DOHH2 (cell line): ENCODE results near the gene U2AF2.

Source experiments
- H3F3A ChIP-seq: fragments of 200-600 bp; sonication (generic), shearing (Covaris generic); 2 replicates; pipeline ENCODE4 v1.6.0; 2016; ENCODE audit warnings: antibody characterized with exemption, mild to moderate bottlenecking; ENCODE audit not compliant: control insufficient read depth, insufficient read depth
- H3K27ac ChIP-seq: fragments of 200-600 bp; sonication (generic); 2 replicates; pipeline ENCODE4 v1.5.1; 2014; ENCODE audit warnings: low read depth, mild to moderate bottlenecking, low read length, moderate library complexity
- H3K27me3 ChIP-seq: fragments of 200-600 bp; sonication (generic); 2 replicates; pipeline ENCODE4 v1.6.1; 2014; ENCODE audit warnings: mild to moderate bottlenecking, low read length, mixed read lengths; ENCODE audit not compliant: control insufficient read depth
- H3K36me3 ChIP-seq: fragments of 200-600 bp; sonication (generic); 2 replicates; pipeline ENCODE4 v1.6.1; 2014; ENCODE audit warnings: mild to moderate bottlenecking, low read length, moderate library complexity, mixed read lengths; ENCODE audit not compliant: control insufficient read depth
- H3K4me1 ChIP-seq: fragments of 200-600 bp; sonication (generic); 2 replicates; pipeline ENCODE4 v1.6.1; 2014; ENCODE audit warnings: mild to moderate bottlenecking, low read length, mixed read lengths; ENCODE audit not compliant: control insufficient read depth
- H3K4me2 ChIP-seq: fragments of 200-600 bp; sonication (generic); 2 replicates; pipeline ENCODE4 v1.6.0; 2014; ENCODE audit warnings: mild to moderate bottlenecking, low read length, moderate library complexity
- H3K4me3 ChIP-seq: fragments of 200-600 bp; sonication (generic); 2 replicates; pipeline ENCODE4 v1.5.1; 2014; ENCODE audit warnings: mild to moderate bottlenecking, low read length, mixed read lengths
- H3K79me2 ChIP-seq: fragments of 200-600 bp; sonication (generic); 2 replicates; pipeline ENCODE4 v1.6.1; 2014; ENCODE audit warnings: mild to moderate bottlenecking, low read length, mixed read lengths; ENCODE audit not compliant: control insufficient read depth
- H3K9me2 ChIP-seq: fragments of 200-600 bp; sonication (generic); replicated peaks from 2 replicates; pipeline ENCODE4 v1.6.1; 2014; ENCODE audit warnings: mild to moderate bottlenecking, low read length, mixed read lengths; ENCODE audit not compliant: control insufficient read depth
- H3K9me3 ChIP-seq: fragments of 200-600 bp; sonication (generic); 2 replicates; pipeline ENCODE4 v1.6.1; 2014; ENCODE audit warnings: antibody characterized with exemption, low read length, mixed read lengths; ENCODE audit not compliant: control insufficient read depth, insufficient read depth
- H4K20me1 ChIP-seq: fragments of 200-600 bp; sonication (generic); 2 replicates; pipeline ENCODE4 v1.6.0; 2014; ENCODE audit warnings: low read depth, mild to moderate bottlenecking, antibody characterized with exemption, low read length, moderate library complexity; ENCODE audit not compliant: control insufficient read depth, insufficient read depth
- EZH2phosphoT487 ChIP-seq: fragments of 200-600 bp; sonication (generic); IDR thresholded peaks from 2 replicates; pipeline ENCODE4 v1.6.1; 2017; ENCODE audit warnings: borderline replicate concordance, mild to moderate bottlenecking, antibody characterized with exemption, low read length, moderate library complexity, mixed read lengths
- TF ChIP-seq, protein P1 (sequence below): fragments of 200-600 bp; sonication (generic); IDR thresholded peaks from one replicate; pipeline ENCODE4 v1.5.1; 2014; ENCODE audit warnings: antibody characterized with exemption, mild to moderate bottlenecking, low read depth, low read length; ENCODE audit not compliant: poor library complexity, severe bottlenecking

Gene U2AF2

GRCh38 chr19:55723491-55723890 is 68.7 kb downstream of the U2AF2 start:
- Histone ChIP-seq H3K4me1 (no peaks in the 10 kb centered on the region), H3K4me2 (no peak overlapping the region), H3K27ac (no peak overlapping the region), H3K4me3 (no peak overlapping the region), H3K27me3 (0 out of 2 replicates have a peak, but pooled peaks cover 2% of the 10 kb centered on the region), H3K9me2 (no peaks in the 10 kb centered on the region), H4K20me1 (no peaks in the 10 kb centered on the region), H3K79me2 (no peaks in the 10 kb centered on the region), H3K36me3 (no peaks in the 10 kb centered on the region), H3F3A (no peaks in the 10 kb centered on the region), H3K9me3 (peaks cover 7% of the 10 kb centered on the region)
- TF ChIP-seq EZH2phosphoT487: no peak
- TF ChIP-seq, protein P1, sequence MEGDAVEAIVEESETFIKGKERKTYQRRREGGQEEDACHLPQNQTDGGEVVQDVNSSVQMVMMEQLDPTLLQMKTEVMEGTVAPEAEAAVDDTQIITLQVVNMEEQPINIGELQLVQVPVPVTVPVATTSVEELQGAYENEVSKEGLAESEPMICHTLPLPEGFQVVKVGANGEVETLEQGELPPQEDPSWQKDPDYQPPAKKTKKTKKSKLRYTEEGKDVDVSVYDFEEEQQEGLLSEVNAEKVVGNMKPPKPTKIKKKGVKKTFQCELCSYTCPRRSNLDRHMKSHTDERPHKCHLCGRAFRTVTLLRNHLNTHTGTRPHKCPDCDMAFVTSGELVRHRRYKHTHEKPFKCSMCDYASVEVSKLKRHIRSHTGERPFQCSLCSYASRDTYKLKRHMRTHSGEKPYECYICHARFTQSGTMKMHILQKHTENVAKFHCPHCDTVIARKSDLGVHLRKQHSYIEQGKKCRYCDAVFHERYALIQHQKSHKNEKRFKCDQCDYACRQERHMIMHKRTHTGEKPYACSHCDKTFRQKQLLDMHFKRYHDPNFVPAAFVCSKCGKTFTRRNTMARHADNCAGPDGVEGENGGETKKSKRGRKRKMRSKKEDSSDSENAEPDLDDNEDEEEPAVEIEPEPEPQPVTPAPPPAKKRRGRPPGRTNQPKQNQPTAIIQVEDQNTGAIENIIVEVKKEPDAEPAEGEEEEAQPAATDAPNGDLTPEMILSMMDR: no peak
